ENCODE measurements around the gene SAMD1.

SAMD1 gene

DNA sequence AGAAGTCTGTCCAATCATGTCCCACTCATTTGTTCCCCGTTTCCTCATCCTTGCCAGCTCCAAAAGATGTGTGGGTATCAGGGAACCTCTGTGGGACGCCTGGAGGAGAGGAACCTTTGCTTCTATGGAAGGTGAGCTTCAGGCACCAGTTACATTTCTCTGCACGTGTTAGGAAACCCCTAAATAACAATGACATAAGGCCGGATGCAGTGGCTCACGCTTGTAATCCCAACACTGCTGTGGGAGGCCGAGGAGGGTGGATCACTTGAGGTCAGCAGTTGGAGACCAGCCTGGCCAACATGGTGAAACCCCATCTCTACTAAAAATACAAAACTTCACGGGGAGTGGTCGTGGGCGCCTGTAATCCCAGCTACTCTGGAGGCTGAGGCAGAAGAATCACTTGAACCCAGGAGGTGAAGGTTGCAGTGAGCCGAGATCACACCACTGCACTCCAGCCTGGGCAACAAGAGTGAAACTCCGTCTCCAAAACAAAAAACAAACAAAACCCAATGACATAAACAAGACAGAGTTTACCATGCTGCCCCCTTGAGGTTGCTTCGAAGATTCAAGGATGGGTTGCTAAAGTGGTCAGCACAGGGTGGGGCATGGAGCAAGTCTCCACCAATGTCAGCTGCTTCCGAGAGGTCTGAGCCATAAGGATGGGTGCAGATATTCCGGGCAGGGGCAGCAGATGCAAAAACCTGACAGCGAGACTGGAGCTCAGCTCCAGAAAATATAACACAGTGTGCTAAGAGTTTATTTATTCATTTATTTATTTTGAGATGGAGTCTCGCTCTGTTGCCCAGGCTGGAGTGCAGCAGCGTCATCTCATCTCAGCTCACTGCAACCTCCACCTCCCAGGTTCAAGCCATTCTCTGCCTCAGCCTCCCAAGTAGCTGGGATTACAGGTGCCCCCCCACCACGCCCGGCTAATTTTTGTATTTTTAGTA lies 47.6 kb downstream of the SAMD1 start:
- peak; percentile 51 for TF ChIP-seq CTCF (IDR thresholded peaks at IDR 0.05)

- no peak for TF ChIP-seq CTCF (IDR thresholded peaks at IDR 0.05)
Observed at GRCh38 chr19:14039181-14039580, 51.4 kb downstream of the SAMD1 start.
